Subcutaneous abdominal adipose tissue (tissue), 5 donors: Measurements from ENCODE around the gene MFF.

Experiments
- H3K27ac ChIP-seq: one replicate; pipeline ENCODE4 v1.7.0; 2013; ENCODE audit warnings: low read depth, mild to moderate bottlenecking, inconsistent platforms, low read length, moderate library complexity
- H3K27me3 ChIP-seq, 5 donors: one replicate each; pipeline ENCODE4 v1.7.0; 2013; ENCODE audit warnings: low read length in 5 of 5, inconsistent platforms in 1 of 5; ENCODE audit not compliant: control insufficient read depth in 5 of 5, insufficient read depth in 4 of 5
- H3K36me3 ChIP-seq, 5 donors: one replicate each; pipeline ENCODE4 v1.7.0; 2013; ENCODE audit warnings: low read length in 5 of 5; ENCODE audit not compliant: control insufficient read depth in 5 of 5, insufficient read depth in 5 of 5
- H3K4me1 ChIP-seq, 5 donors: one replicate each; pipeline ENCODE4 v1.7.0; 2013; ENCODE audit warnings: low read length in 5 of 5, mild to moderate bottlenecking in 3 of 5, moderate library complexity in 1 of 5; ENCODE audit not compliant: control insufficient read depth in 5 of 5, insufficient read depth in 5 of 5
- H3K4me3 ChIP-seq, 5 donors: one replicate each; pipeline ENCODE4 v1.7.0; 2013; ENCODE audit warnings: low read length in 5 of 5, low read depth in 1 of 5
- H3K9ac ChIP-seq, 5 donors: one replicate each; pipeline ENCODE4 v1.7.0; 2013; ENCODE audit warnings: low read length in 5 of 5, mild to moderate bottlenecking in 4 of 5, moderate library complexity in 3 of 5
- H3K9me3 ChIP-seq, 5 donors: one replicate each; pipeline ENCODE4 v1.7.0; 2013; ENCODE audit warnings: low read length in 5 of 5; ENCODE audit not compliant: control insufficient read depth in 5 of 5
- donor health status: healthy.
- donor health status: healthy.
- donor health status: healthy.
- donor health status: healthy.
- donor health status: healthy.

MFF gene

GRCh38 chr2:227308784-227309183 lies 16.3 kb upstream of the MFF start:
- H3K36me3 ChIP-seq, result no peaks in the 10 kb centered on the region
- no peaks in the 10 kb centered on the region for H3K4me1 ChIP-seq
- no peak overlapping the region for H3K27ac ChIP-seq
- no peaks in the 10 kb centered on the region for H3K9me3 ChIP-seq
- no peak overlapping the region for H3K9ac ChIP-seq
- no peaks in the 10 kb centered on the region for H3K27me3 ChIP-seq
- H3K4me3 ChIP-seq, result no peak overlapping the region

- Histone ChIP-seq H3K27ac (no peak overlapping the region), H3K4me3 (no peak overlapping the region), H3K36me3 (no peaks in the 10 kb centered on the region), H3K9me3 (no peaks in the 10 kb centered on the region), H3K9ac (no peak overlapping the region), H3K27me3 (no peaks in the 10 kb centered on the region), H3K4me1 (no peaks in the 10 kb centered on the region)
These were observed 14.3 kb upstream of the MFF start for GRCh38 chr2:227310756-227311110.

GRCh38 chr2:227311861-227312506 lies 13.1 kb upstream of the MFF start:
- no peak overlapping the region for H3K27ac ChIP-seq
- no peaks in the 10 kb centered on the region for H3K4me1 ChIP-seq
- H3K27me3 ChIP-seq, result no peaks in the 10 kb centered on the region
- H3K4me3 ChIP-seq, result no peak overlapping the region
- no peak overlapping the region for H3K9ac ChIP-seq
- no peaks in the 10 kb centered on the region for H3K9me3 ChIP-seq
- no peaks in the 10 kb centered on the region for H3K36me3 ChIP-seq

DNA sequence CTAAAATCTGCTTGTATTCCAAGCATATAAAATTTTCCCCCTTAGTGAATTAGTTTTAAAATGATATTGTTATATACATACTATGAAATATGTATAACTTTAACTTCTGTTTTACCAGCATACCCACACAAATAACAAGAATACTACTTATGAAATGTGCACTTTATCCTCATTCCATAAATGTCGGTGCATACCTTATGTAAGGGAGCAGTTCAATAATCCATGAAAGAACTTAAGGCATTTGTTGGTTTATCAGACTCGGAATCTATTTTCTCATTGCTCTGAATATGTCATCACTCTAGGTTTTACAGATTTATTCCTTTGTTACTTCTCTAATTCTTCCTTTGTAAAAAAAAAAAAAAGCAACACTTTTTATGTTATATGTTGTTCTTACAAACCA lies 12.5 kb upstream of the MFF start:
- no peak overlapping the region for H3K4me3 ChIP-seq
- no peaks in the 10 kb centered on the region for H3K4me1 ChIP-seq
- no peak overlapping the region for H3K9ac ChIP-seq
- H3K9me3 ChIP-seq, result no peaks in the 10 kb centered on the region
- H3K27me3 ChIP-seq, result no peaks in the 10 kb centered on the region
- H3K36me3 ChIP-seq, result no peaks in the 10 kb centered on the region
- H3K27ac ChIP-seq, result no peak overlapping the region

DNA sequence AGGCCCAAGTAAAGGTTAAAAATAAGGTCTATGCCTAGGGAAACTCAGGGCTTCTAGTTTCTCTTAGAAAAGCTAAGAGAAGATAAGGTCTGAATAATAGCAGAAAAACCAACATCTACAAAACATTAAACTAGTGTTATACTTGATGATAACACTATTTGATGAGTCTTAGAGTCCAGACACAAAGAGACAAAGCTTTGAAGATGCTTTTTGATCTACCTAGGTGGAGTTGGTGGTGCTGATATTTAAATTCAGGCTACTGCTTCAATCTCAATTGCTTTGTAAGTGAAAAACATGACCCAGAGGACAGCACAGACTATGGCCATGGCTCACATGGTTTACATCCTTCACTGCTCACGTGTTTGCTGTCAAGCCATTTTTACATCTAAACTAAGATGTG lies 11.7 kb upstream of the MFF start:
- H3K4me1 ChIP-seq, result no peaks in the 10 kb centered on the region
- no peak overlapping the region for H3K27ac ChIP-seq
- H3K9me3 ChIP-seq, result peaks cover 0 to 2% (median 0%) of the 10 kb centered on the region in 5 donors
- H3K27me3 ChIP-seq, result no peaks in the 10 kb centered on the region
- H3K4me3 ChIP-seq, result no peak overlapping the region
- H3K36me3 ChIP-seq, result no peaks in the 10 kb centered on the region
- no peak overlapping the region for H3K9ac ChIP-seq

GRCh38 chr2:227317834-227318233 lies 7.2 kb upstream of the MFF start:
- peaks cover 0 to 2% (median 0%) of the 10 kb centered on the region in 5 donors for H3K9me3 ChIP-seq
- H3K27ac ChIP-seq, result no peak overlapping the region
- H3K9ac ChIP-seq, result no peak overlapping the region
- no peaks in the 10 kb centered on the region for H3K36me3 ChIP-seq
- H3K27me3 ChIP-seq, result no peaks in the 10 kb centered on the region
- no peak overlapping the region for H3K4me3 ChIP-seq
- H3K4me1 ChIP-seq, result no peaks in the 10 kb centered on the region

DNA sequence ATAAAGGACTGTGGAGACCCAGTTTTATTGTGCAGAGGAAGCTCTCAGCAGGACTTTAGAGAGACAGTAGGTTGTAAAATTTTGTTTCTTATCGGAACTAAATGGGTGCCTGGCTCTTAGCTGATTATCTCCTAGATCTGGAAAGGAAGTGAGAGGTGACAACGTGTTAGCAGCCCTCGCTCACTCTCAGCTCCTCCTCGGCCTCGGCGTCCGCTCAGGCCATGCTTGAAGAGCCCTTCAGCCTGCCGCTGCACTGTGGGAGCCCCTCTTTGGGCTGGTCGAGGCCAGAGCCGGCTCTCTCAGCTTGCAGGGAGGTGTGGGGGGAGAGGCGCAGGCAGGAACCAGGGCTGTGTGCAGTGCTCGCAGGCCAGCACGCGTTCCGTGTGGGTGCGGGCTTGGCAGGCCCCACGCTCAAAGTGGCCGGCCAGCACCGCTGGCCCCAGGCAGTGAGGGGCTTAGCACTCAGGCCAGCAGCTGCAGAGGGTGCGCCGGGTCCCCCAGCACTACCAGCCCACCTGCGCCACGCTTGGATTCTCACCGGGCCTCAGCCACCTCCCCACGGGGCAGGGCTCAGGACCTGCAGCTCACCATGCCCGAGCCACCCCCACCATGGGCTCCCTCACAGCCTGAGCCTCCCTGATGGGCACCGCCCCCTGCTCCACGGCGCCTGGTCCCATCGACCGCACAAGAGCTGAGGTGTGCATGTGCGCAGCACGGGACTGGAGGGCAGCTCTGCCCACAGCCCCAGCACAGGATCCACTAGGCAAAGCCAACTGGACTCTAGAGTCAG lies 4.6 kb upstream of the MFF start:
- H3K4me1 ChIP-seq, result peaks cover 0 to 9% (median 7%) of the 10 kb centered on the region in 5 donors
- no peak overlapping the region for H3K9ac ChIP-seq
- H3K4me3 ChIP-seq, result no peak overlapping the region
- no peaks in the 10 kb centered on the region for H3K36me3 ChIP-seq
- H3K27me3 ChIP-seq, result no peaks in the 10 kb centered on the region
- H3K27ac ChIP-seq, result no peak overlapping the region
- H3K9me3 ChIP-seq, result peaks cover 0 to 2% (median 0%) of the 10 kb centered on the region in 5 donors

DNA sequence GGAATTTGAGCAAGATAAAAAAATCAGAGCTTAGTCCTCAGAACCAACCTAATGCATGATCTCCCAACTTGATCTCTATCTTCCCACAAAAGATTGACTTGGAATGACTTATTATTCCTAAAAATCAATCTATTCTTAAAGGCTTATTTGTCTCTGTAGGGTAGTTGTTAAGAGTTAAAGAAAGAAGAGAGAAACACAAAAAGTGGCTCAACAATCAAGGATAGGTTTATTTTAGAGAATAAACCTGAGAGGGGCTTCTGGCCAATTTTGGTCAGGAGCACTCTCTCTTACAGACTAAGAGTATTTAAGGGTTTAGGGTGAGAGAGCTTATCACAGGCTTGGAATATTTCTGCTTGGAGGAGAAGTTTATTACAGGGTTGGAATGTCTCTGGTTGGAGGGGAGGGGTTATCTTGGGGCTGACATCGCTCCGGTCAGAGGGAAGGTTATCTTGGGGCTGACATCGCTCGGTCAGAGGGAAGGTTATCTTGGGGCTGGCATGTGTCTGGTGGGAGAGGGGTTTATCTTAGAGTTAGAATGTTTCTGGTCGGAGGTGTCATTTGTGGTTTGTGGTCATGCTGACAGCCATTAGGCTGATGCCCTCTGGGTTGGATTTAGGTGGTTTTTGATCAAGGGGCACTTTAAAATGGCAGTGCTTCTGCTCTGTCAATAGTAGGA lies 2.4 kb upstream of the MFF start:
- H3K36me3 ChIP-seq, result no peaks in the 10 kb centered on the region
- H3K27me3 ChIP-seq, result no peaks in the 10 kb centered on the region
- H3K4me3 ChIP-seq, result no peak overlapping the region
- peaks cover 0 to 21% (median 20%) of the 10 kb centered on the region in 5 donors for H3K4me1 ChIP-seq
- H3K9ac ChIP-seq, result no peak overlapping the region
- peaks cover 0 to 2% (median 0%) of the 10 kb centered on the region in 5 donors for H3K9me3 ChIP-seq
- H3K27ac ChIP-seq, result no peak overlapping the region

GRCh38 chr2:227323818-227324217 lies 1.2 kb upstream of the MFF start:
- H3K36me3 ChIP-seq, result no peaks in the 10 kb centered on the region
- no peaks in the 10 kb centered on the region for H3K27me3 ChIP-seq
- no peak overlapping the region for H3K9ac ChIP-seq
- H3K4me1 ChIP-seq, result peaks cover 0 to 23% (median 20%) of the 10 kb centered on the region in 5 donors
- H3K9me3 ChIP-seq, result no peaks in the 10 kb centered on the region
- H3K27ac ChIP-seq, result no peak overlapping the region
- no peak overlapping the region for H3K4me3 ChIP-seq

DNA sequence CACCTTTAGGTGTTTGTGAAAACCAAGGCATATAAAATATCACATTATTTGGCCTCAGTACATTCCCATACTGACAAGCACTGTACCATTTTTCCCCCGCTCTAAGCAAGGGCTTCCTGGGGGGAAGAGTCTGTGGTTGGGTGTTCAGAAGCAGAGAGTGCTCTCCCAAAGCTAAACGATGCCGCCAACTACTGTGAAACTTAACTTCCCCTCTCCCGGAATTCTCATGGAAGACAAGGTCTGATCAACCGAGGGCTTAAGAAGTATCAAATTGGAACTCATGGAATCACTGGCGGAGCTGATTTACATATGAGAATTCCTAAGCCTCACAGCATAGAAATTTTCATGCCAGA lies 433 bp upstream of the MFF start:
- Histone ChIP-seq H3K9me3 (no peaks in the 10 kb centered on the region), H3K36me3 (peaks cover 0 to 1% (median 0%) of the 10 kb centered on the region in 5 donors), H3K27ac (peak overlapping the region; percentile 73), H3K27me3 (no peaks in the 10 kb centered on the region), H3K4me1 (peaks cover 0 to 23% (median 20%) of the 10 kb centered on the region in 5 donors), H3K4me3 (peak overlapping the region; percentile 80 to 96 (median 86)), H3K9ac (peak overlapping the region; percentile 44 to 99 (median 90))
